ENCODE results near the gene PSMD6.

DNA sequence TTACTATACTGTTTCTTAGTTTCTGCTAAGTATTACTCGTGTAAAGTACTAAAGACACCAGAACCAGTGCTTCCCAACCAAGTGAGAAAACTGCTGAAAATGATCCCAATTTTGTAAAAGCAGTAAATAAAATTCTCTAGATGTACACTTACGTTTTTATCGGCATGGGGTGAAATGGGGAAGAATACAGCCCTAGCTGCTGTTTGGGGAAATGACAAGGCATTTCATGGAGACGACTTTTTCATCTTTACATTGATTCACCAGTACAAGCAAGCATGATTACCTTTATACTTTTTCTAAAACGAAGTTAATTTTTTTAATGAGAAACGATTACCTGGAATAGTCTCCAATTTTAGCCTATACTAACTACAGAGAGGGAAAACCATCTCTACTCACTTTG lies 1.4 kb downstream of the PSMD6 start:
- no peak for TF ChIP-seq EP300 (IDR thresholded peaks at IDR 0.05; ENCODE audit: borderline replicate concordance)
- no peak for TF ChIP-seq TAF1 (IDR thresholded peaks at IDR 0.05; ENCODE audit: low read depth)
- no peak for TF ChIP-seq FOXM1 (IDR thresholded peaks at IDR 0.05; ENCODE audit: borderline replicate concordance, low read depth)
- TF ChIP-seq, protein P1, sequence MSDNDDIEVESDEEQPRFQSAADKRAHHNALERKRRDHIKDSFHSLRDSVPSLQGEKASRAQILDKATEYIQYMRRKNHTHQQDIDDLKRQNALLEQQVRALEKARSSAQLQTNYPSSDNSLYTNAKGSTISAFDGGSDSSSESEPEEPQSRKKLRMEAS (IDR thresholded peaks at IDR 0.05) = no peak
- no peak for TF ChIP-seq CREB1 (IDR thresholded peaks at IDR 0.05; ENCODE audit: low read depth)
- TF ChIP-seq YY1 (IDR thresholded peaks at IDR 0.05; ENCODE audit: low read depth) = no peak
- TF ChIP-seq, protein P2, sequence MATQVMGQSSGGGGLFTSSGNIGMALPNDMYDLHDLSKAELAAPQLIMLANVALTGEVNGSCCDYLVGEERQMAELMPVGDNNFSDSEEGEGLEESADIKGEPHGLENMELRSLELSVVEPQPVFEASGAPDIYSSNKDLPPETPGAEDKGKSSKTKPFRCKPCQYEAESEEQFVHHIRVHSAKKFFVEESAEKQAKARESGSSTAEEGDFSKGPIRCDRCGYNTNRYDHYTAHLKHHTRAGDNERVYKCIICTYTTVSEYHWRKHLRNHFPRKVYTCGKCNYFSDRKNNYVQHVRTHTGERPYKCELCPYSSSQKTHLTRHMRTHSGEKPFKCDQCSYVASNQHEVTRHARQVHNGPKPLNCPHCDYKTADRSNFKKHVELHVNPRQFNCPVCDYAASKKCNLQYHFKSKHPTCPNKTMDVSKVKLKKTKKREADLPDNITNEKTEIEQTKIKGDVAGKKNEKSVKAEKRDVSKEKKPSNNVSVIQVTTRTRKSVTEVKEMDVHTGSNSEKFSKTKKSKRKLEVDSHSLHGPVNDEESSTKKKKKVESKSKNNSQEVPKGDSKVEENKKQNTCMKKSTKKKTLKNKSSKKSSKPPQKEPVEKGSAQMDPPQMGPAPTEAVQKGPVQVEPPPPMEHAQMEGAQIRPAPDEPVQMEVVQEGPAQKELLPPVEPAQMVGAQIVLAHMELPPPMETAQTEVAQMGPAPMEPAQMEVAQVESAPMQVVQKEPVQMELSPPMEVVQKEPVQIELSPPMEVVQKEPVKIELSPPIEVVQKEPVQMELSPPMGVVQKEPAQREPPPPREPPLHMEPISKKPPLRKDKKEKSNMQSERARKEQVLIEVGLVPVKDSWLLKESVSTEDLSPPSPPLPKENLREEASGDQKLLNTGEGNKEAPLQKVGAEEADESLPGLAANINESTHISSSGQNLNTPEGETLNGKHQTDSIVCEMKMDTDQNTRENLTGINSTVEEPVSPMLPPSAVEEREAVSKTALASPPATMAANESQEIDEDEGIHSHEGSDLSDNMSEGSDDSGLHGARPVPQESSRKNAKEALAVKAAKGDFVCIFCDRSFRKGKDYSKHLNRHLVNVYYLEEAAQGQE (IDR thresholded peaks at IDR 0.05; ENCODE audit: low read depth) = no peak
- TF ChIP-seq TCF12 (IDR thresholded peaks at IDR 0.05; ENCODE audit: low read depth) = no peak
- no peak for TF ChIP-seq CEBPB (IDR thresholded peaks at IDR 0.05)
- TF ChIP-seq EGR1 (IDR thresholded peaks at IDR 0.05) = no peak
- no peak for TF ChIP-seq ZBTB7A (IDR thresholded peaks at IDR 0.05; ENCODE audit: low read depth)
- no peak for TF ChIP-seq RAD21 (IDR thresholded peaks at IDR 0.05; ENCODE audit: low read depth)
- TF ChIP-seq, protein P3, sequence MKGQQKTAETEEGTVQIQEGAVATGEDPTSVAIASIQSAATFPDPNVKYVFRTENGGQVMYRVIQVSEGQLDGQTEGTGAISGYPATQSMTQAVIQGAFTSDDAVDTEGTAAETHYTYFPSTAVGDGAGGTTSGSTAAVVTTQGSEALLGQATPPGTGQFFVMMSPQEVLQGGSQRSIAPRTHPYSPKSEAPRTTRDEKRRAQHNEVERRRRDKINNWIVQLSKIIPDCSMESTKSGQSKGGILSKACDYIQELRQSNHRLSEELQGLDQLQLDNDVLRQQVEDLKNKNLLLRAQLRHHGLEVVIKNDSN (IDR thresholded peaks at IDR 0.05) = no peak
